H9 (cell line): ENCODE measurements around the gene PLK3. TPM values are rescaled to one million over a fixed set of nuclear protein-coding genes. Genes with fewer than 3 reads are reported as not detected.
A peak's percentile ranks its signal among the peaks of the same experiment; 100 is the strongest.

Source experiments
- DNase-seq: peaks from one replicate; pipeline ENCODE4 v3.0.0-alpha.2; 2017
- H2AFZ ChIP-seq: one replicate; pipeline ENCODE4 v1.6.1; 2013; ENCODE audit warnings: mild to moderate bottlenecking, low read length, control low read depth, moderate library complexity
- H2AK5ac ChIP-seq: 2 replicates; pipeline ENCODE4 v1.6.1; 2013; ENCODE audit warnings: low read length, control low read depth, mixed read lengths; ENCODE audit not compliant: insufficient read length
- H2BK120ac ChIP-seq: one replicate; pipeline ENCODE4 v1.6.1; 2013; ENCODE audit warnings: low read depth, mild to moderate bottlenecking, low read length, control low read depth, inconsistent platforms; ENCODE audit not compliant: poor library complexity, severe bottlenecking
- H2BK12ac ChIP-seq: 2 replicates; pipeline ENCODE4 v1.6.1; 2013; ENCODE audit warnings: low read length, control low read depth, mixed read lengths, low read depth; ENCODE audit not compliant: insufficient read length
- H2BK15ac ChIP-seq: 2 replicates; pipeline ENCODE4 v1.6.1; 2013; ENCODE audit warnings: low read depth, low read length, control low read depth
- H2BK20ac ChIP-seq: one replicate; pipeline ENCODE4 v1.6.1; 2013; ENCODE audit warnings: low read depth, mild to moderate bottlenecking, low read length, control low read depth, inconsistent platforms; ENCODE audit not compliant: poor library complexity, severe bottlenecking
- H2BK5ac ChIP-seq: 2 replicates; pipeline ENCODE4 v1.6.1; 2013; ENCODE audit warnings: low read length, control low read depth, mixed read lengths; ENCODE audit not compliant: insufficient read length
- H3K14ac ChIP-seq: 2 replicates; pipeline ENCODE4 v1.6.1; 2013; ENCODE audit warnings: low read length, control low read depth; ENCODE audit not compliant: insufficient read depth
- H3K18ac ChIP-seq: 2 replicates; pipeline ENCODE4 v1.6.1; 2013; ENCODE audit warnings: low read depth, mild to moderate bottlenecking, mixed read lengths, low read length, control low read depth; ENCODE audit not compliant: insufficient read length
- H3K23ac ChIP-seq: 2 replicates; pipeline ENCODE4 v1.6.1; 2013; ENCODE audit warnings: low read length, control low read depth, mixed read lengths, low read depth; ENCODE audit not compliant: insufficient read length
- H3K23me2 ChIP-seq: 2 replicates; pipeline ENCODE4 v1.6.1; 2013; ENCODE audit warnings: low read depth, mild to moderate bottlenecking, mixed read lengths, low read length, control low read depth; ENCODE audit not compliant: insufficient read length, poor library complexity, severe bottlenecking
- H3K27ac ChIP-seq: 2 replicates; pipeline ENCODE4 v1.5.1; 2013; ENCODE audit warnings: low read length, control low read depth, mixed read lengths, low read depth; ENCODE audit not compliant: insufficient read length
- H3K27me3 ChIP-seq: 2 replicates; pipeline ENCODE4 v1.6.1; 2013; ENCODE audit warnings: low read length, control low read depth, inconsistent platforms; ENCODE audit not compliant: insufficient read depth
- H3K4ac ChIP-seq: 2 replicates; pipeline ENCODE4 v1.6.1; 2013; ENCODE audit warnings: low read depth, mild to moderate bottlenecking, control low read depth, inconsistent platforms, low read length, moderate library complexity
- H3K4me1 ChIP-seq: 2 replicates; pipeline ENCODE4 v1.6.1; 2013; ENCODE audit warnings: low read length, control low read depth, inconsistent platforms; ENCODE audit not compliant: insufficient read depth
- H3K4me2 ChIP-seq: 2 replicates; pipeline ENCODE4 v1.6.1; 2013; ENCODE audit warnings: low read length, control low read depth, mixed read lengths; ENCODE audit not compliant: insufficient read length, insufficient read depth
- H3K56ac ChIP-seq: 2 replicates; pipeline ENCODE4 v1.6.1; 2013; ENCODE audit warnings: low read depth, mild to moderate bottlenecking, mixed read lengths, low read length, control low read depth; ENCODE audit not compliant: insufficient read length
- H3K79me1 ChIP-seq: 2 replicates; pipeline ENCODE4 v1.6.1; 2013; ENCODE audit warnings: low read depth, mild to moderate bottlenecking, moderate library complexity, low read length, control low read depth, inconsistent platforms; ENCODE audit not compliant: insufficient read depth, poor library complexity, severe bottlenecking
- H3K79me2 ChIP-seq: 2 replicates; pipeline ENCODE4 v1.6.1; 2013; ENCODE audit warnings: low read length, control low read depth, inconsistent platforms; ENCODE audit not compliant: insufficient read depth
- H3K9ac ChIP-seq: 2 replicates; pipeline ENCODE4 v1.6.1; 2013; ENCODE audit warnings: low read length, control low read depth, mixed read lengths; ENCODE audit not compliant: insufficient read length; ENCODE audit errors: extremely low read depth
- H3K9me3 ChIP-seq: one replicate; pipeline ENCODE4 v1.6.1; 2013; ENCODE audit warnings: low read depth, low read length, inconsistent platforms; ENCODE audit not compliant: control insufficient read depth
- H3T11ph ChIP-seq: one replicate; pipeline ENCODE4 v1.6.1; 2013; ENCODE audit warnings: mild to moderate bottlenecking, low read length, control low read depth, inconsistent platforms
- H4K20me1 ChIP-seq: one replicate; pipeline ENCODE4 v1.6.1; 2013; ENCODE audit not compliant: control insufficient read depth, insufficient read length, insufficient read depth
- H4K5ac ChIP-seq: 2 replicates; pipeline ENCODE4 v1.6.1; 2013; ENCODE audit warnings: low read depth, mild to moderate bottlenecking, mixed read lengths, low read length, control low read depth; ENCODE audit not compliant: insufficient read length
- H4K8ac ChIP-seq: replicated peaks from 2 replicates; pipeline ENCODE4 v1.6.1; 2013; ENCODE audit warnings: low read length, control low read depth, mixed read lengths, low read depth; ENCODE audit not compliant: insufficient read length
- H4K91ac ChIP-seq: 2 replicates; pipeline ENCODE4 v1.6.1; 2013; ENCODE audit warnings: low read depth, mild to moderate bottlenecking, moderate library complexity, mixed read lengths, low read length, control low read depth; ENCODE audit not compliant: insufficient read length
- H3K27ac Mint-ChIP-seq, 3 experiments: 2 replicates in 2 of 3; 3 replicates in 1 of 3; pipeline ENCODE4 v1.8.0; 2020 to 2021; ENCODE audit warnings: mixed read lengths in 3 of 3, mild to moderate bottlenecking in 1 of 3, moderate library complexity in 1 of 3
- H3K27me3 Mint-ChIP-seq: 2 replicates; pipeline ENCODE4 v1.8.0; 2021; ENCODE audit warnings: low read depth, mild to moderate bottlenecking, moderate library complexity, mixed read lengths
- H3K36me3 Mint-ChIP-seq, 3 experiments: 2 replicates in 2 of 3; 3 replicates in 1 of 3; pipeline ENCODE4 v1.8.0; 2020 to 2021; ENCODE audit warnings: low read depth in 3 of 3, mixed read lengths in 3 of 3; ENCODE audit not compliant: insufficient read depth in 1 of 3
- H3K4me1 Mint-ChIP-seq, 2 experiments: 2 replicates each; pipeline ENCODE4 v1.8.0; 2020; ENCODE audit warnings: mixed read lengths in 2 of 2
- H3K4me3 Mint-ChIP-seq, 2 experiments: 2 replicates in 1 of 2; 3 replicates in 1 of 2; pipeline ENCODE4 v1.8.0; 2020 to 2021; ENCODE audit warnings: mild to moderate bottlenecking in 2 of 2, mixed read lengths in 2 of 2, moderate library complexity in 1 of 2
- H3K9me3 Mint-ChIP-seq, 2 experiments: 2 replicates in 1 of 2; 3 replicates in 1 of 2; pipeline ENCODE4 v1.8.0; 2020; ENCODE audit warnings: mild to moderate bottlenecking in 2 of 2, mixed read lengths in 2 of 2, moderate library complexity in 1 of 2
- CTCF ChIP-seq: fragments of 200-600 bp; sonication (generic); conservative IDR thresholded peaks from 3 replicates; pipeline ENCODE4 v1.8.0; 2021; ENCODE audit warnings: antibody characterized with exemption, mild to moderate bottlenecking
- whole genome bisulfite sequencing: extraction: QIAGEN DNeasy Blood & Tissue Kit; methylation state at CpG from one replicate; pipeline ENCODE4 v1.1.7; 2013; ENCODE audit warnings: missing lambda C conversion rate, low lambda C conversion rate, mixed read lengths; ENCODE audit not compliant: insufficient read length; ENCODE audit errors: extremely low coverage; 5-methylcytosine and 5-hydroxymethylcytosine counted together
- total RNA-seq: library from RNA; stranded (reverse); gene quantifications from 2 replicates; pipeline ENCODE4 v1.2.1, GENCODE V29; 2021

PLK3 gene
- total RNA-seq, 1 experiment from 2014 or later = 14.7 TPM

- Histone ChIP-seq H3K4me2 (no peak overlapping the region), H3K9me3 (no peaks in the 10 kb centered on the region), H4K20me1 (no peaks in the 10 kb centered on the region), H2BK12ac (peak overlapping the region; percentile 78), H3K9ac (no peak overlapping the region), H2BK20ac (no peak overlapping the region), H3K4me1 (peaks cover 10% of the 10 kb centered on the region; the same call in 1 of the 2 replicates), H3K27ac (peak overlapping the region; percentile 85), H3K23ac (no peak overlapping the region), H2AFZ (no peak overlapping the region), H3K79me1 (no peaks in the 10 kb centered on the region), H2BK15ac (no peak overlapping the region), H3K23me2 (peaks cover 3% of the 10 kb centered on the region), H3K56ac (no peak overlapping the region), H2BK5ac (no peak overlapping the region), H2BK120ac (peak overlapping the region; percentile 55), H4K5ac (no peak overlapping the region), H3K79me2 (no peaks in the 10 kb centered on the region), H3K18ac (peak overlapping the region; percentile 92), H2AK5ac (peak overlapping the region; percentile 7), H3K27me3 (no peaks in the 10 kb centered on the region), H4K91ac (peak overlapping the region; percentile 96), H4K8ac (no peak overlapping the region), H3T11ph (no peak overlapping the region), H3K4ac (peak overlapping the region; percentile 86), H3K14ac (peak overlapping the region; percentile 89; the same call in 1 of the 2 replicates)
- H3K36me3 Mint-ChIP-seq = peaks cover 3 to 42% (median 26%) of the 10 kb centered on the region in 3 experiments
- TF ChIP-seq CTCF = no peak
- no peaks in the 10 kb centered on the region for H3K9me3 Mint-ChIP-seq
- DNase-seq = peak; percentile 41
- peaks cover 36 to 38% of the 10 kb centered on the region in 2 experiments for H3K4me1 Mint-ChIP-seq
- H3K4me3 Mint-ChIP-seq = no peak overlapping the region
- no peaks in the 10 kb centered on the region for H3K27me3 Mint-ChIP-seq
- no peak overlapping the region; a peak in 2 of 7 replicates for H3K27ac Mint-ChIP-seq
- WGBS = no CpG with 5 or more reads among the region's 70 CpGs
Measured at GRCh38 chr1:44806025-44806703, 6.0 kb downstream of the PLK3 start.
